BLaER1 treated with 17β-estradiol and CSF1 and Interleukin-3, amounts not matched to agents 10 nM and 100 nM (cell line): ENCODE data around the gene DCPS.
"Not testable (repeated sequence)": the region's sequence is repeated elsewhere in the genome, so short reads cannot be mapped to it uniquely, and the experiment has no call there.

Experiments
- H3K27ac ChIP-seq, 11 experiments: shearing (Covaris generic); formaldehyde crosslinking; 2 replicates each; pipeline ENCODE4 v1.8.1; 2022
- H3K27me3 ChIP-seq, 11 experiments: shearing (Covaris generic); formaldehyde crosslinking; 2 replicates each; pipeline ENCODE4 v1.8.1; 2022
- H3K36me3 ChIP-seq, 11 experiments: shearing (Covaris generic); formaldehyde crosslinking; 2 replicates each; pipeline ENCODE4 v1.8.1; 2022
- H3K4me1 ChIP-seq, 10 experiments: shearing (Covaris generic); formaldehyde crosslinking; 2 replicates each; pipeline ENCODE4 v1.8.1; 2022
- H3K4me2 ChIP-seq, 11 experiments: shearing (Covaris generic); formaldehyde crosslinking; 2 replicates each; pipeline ENCODE4 v1.8.1; 2022
- H3K4me3 ChIP-seq, 10 experiments: shearing (Covaris generic); formaldehyde crosslinking; 2 replicates each; pipeline ENCODE4 v1.8.1; 2022
- H3K9ac ChIP-seq, 11 experiments: shearing (Covaris generic); formaldehyde crosslinking; 2 replicates each; pipeline ENCODE4 v1.8.1; 2022
- H3K9me3 ChIP-seq, 11 experiments: shearing (Covaris generic); formaldehyde crosslinking; replicated peaks in 1 of 11; 2 replicates each; pipeline ENCODE4 v1.8.1; 2022
- H4K20me1 ChIP-seq, 11 experiments: shearing (Covaris generic); formaldehyde crosslinking; 2 replicates each; pipeline ENCODE4 v1.8.1; 2022
- Cebpa-rat ChIP-seq, 11 experiments: shearing (Covaris generic); IDR thresholded peaks; 2 replicates each; pipeline ENCODE4 v1.8.1; 2022

DCPS gene

DNA sequence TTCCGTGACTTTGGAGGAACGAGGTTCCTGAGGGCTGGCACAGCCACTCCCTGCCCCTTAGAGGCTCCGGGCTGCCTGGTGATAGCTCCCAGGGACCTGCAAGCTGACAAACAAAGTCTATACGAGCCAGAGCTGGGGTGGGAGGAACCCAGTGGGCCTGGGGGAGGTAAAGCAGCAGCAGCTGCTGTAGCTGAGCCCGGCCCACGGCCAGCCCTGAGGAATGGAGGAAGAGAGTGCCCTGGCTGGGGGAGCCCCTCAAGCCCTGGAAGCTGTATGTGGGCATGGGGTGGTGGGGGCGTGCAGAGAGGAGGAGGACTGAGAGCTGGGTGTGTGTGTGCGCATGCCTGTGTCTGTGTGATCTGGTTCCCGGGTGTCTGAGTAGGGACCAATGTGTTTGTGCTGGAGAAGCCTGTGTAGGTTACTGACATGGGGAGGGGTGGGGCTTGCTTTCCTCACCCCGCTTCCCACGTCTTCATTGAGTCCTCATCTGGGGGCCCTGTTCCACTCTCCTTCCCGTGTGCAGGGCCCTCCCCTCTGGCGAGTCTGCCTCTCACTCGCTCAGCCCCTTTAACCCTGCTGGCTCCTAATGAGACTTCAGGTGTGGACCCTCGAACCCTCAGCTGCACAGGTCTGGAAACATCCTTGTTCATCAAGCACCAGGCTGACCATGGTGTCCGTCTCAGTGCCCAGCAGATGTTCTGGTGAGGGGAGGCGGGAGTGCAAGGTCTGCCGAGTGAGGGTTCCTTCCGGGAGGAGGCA lies 62.4 kb downstream of the DCPS start:
- H3K4me1 ChIP-seq, result peaks cover 28 to 51% (median 43%) of the 10 kb centered on the region in 10 experiments
- H3K27me3 ChIP-seq, result no peaks in the 10 kb centered on the region
- no peaks in the 10 kb centered on the region for H3K9me3 ChIP-seq
- H3K27ac ChIP-seq, result 0 out of 22 replicates have a peak overlapping the region, but pooled peaks of 1 of the 11 experiments have one; percentile 13
- no peak for TF ChIP-seq Cebpa-rat (IDR thresholded peaks at IDR 0.05)
- no peaks in the 10 kb centered on the region for H3K36me3 ChIP-seq
- H3K9ac ChIP-seq, result peak overlapping the region in 6 of 11 experiments; percentile 26 to 52 (median 35); a peak in 7 of 22 replicates
- H3K4me2 ChIP-seq, result peak overlapping the region; percentile 43 to 76 (median 66)
- H3K4me3 ChIP-seq, result 0 out of 20 replicates have a peak overlapping the region, but pooled peaks of 1 of the 10 experiments have one; percentile 34
- peaks cover 0 to 38% (median 22%) of the 10 kb centered on the region in 11 experiments; a peak in 14 of 22 replicates for H4K20me1 ChIP-seq

- peaks cover 28 to 51% (median 43%) of the 10 kb centered on the region in 10 experiments for H3K4me1 ChIP-seq
- peaks cover 0 to 35% (median 19%) of the 10 kb centered on the region in 11 experiments; a peak in 13 of 22 replicates for H4K20me1 ChIP-seq
- H3K9me3 ChIP-seq, H3K27ac ChIP-seq, H3K36me3 ChIP-seq, H3K27me3 ChIP-seq: not testable (repeated sequence)
- peak overlapping the region in 5 of 11 experiments; percentile 26 to 52 (median 35); a peak in 4 of 22 replicates for H3K9ac ChIP-seq
- H3K4me3 ChIP-seq, result 0 out of 20 replicates have a peak overlapping the region, but pooled peaks of 1 of the 10 experiments have one; percentile 34
- H3K4me2 ChIP-seq, result peak overlapping the region; percentile 43 to 76 (median 66)
Observed at GRCh38 chr11:126366823-126367654, 63.2 kb downstream of the DCPS start.

GRCh38 chr11:126367806-126368205 lies 63.9 kb downstream of the DCPS start:
- not testable (repeated sequence) for H3K36me3 ChIP-seq, H3K27me3 ChIP-seq, H3K4me3 ChIP-seq, H3K27ac ChIP-seq, H3K9me3 ChIP-seq, H3K9ac ChIP-seq
- Histone ChIP-seq H3K4me2 (peak overlapping the region in 10 of 11 experiments; percentile 60 to 82 (median 68); a peak in 19 of 22 replicates), H4K20me1 (peaks cover 0 to 35% (median 19%) of the 10 kb centered on the region in 11 experiments; a peak in 13 of 22 replicates), H3K4me1 (peaks cover 28 to 50% (median 43%) of the 10 kb centered on the region in 10 experiments)

DNA sequence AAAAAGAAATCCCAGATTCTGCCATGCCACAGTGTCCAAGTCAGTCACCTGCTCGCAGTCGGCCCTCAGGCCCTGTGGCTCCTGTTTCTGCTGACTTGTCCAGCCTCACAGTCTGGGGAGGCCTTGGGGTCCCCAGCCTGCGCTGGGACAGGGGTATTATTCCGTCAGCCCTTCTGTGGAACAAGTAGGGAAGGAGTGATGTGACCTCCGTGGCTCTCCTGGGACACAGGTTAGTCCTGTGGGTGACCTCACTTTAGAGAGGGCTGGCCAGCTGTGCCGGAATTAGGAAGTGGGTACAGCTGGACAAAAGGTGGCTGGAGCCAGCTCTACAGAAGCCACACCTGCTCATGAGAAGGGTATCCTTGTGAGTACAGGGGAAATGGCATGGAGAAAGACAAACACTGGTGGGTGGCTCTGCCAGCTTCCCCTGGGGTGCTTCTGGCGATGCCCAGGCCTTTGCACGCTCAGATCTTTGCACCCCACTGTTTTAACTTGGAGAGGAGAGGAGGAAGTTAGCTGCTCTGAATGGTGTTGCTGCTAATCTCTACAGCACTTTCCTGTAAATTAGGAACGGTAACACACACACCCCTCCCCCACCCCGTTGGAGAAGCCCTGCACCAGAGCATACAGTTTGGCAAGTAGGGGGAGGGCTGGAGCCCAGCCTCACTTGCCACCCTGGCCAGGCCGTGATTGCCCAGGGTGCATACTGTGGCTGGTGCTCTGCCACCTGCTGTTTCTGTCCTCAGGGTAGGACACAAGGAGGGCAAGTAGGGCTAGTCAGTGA lies 64.7 kb downstream of the DCPS start:
- H3K9ac ChIP-seq, result 0 out of 22 replicates have a peak overlapping the region, but pooled peaks of 1 of the 11 experiments have one; percentile 44
- peaks cover 28 to 44% (median 38%) of the 10 kb centered on the region in 10 experiments for H3K4me1 ChIP-seq
- not testable (repeated sequence) for H3K27ac ChIP-seq, H3K9me3 ChIP-seq, H3K36me3 ChIP-seq, H3K4me3 ChIP-seq, H3K27me3 ChIP-seq
- peak overlapping the region; percentile 60 to 82 (median 68) for H3K4me2 ChIP-seq
- H4K20me1 ChIP-seq, result peaks cover 0 to 40% (median 19%) of the 10 kb centered on the region in 11 experiments; a peak in 13 of 22 replicates

- H3K9ac ChIP-seq, result no peak overlapping the region
- no peak overlapping the region for H3K27ac ChIP-seq
- no peak overlapping the region for H3K4me3 ChIP-seq
- peaks cover 0 to 40% (median 16%) of the 10 kb centered on the region in 11 experiments; a peak in 13 of 22 replicates for H4K20me1 ChIP-seq
- TF ChIP-seq Cebpa-rat (IDR thresholded peaks at IDR 0.05), result no peak
- no peaks in the 10 kb centered on the region for H3K36me3 ChIP-seq
- H3K9me3 ChIP-seq, result no peaks in the 10 kb centered on the region
- H3K4me1 ChIP-seq, result peaks cover 28 to 39% (median 36%) of the 10 kb centered on the region in 10 experiments
- H3K27me3 ChIP-seq, result no peaks in the 10 kb centered on the region
- H3K4me2 ChIP-seq, result no peak overlapping the region
Observed at GRCh38 chr11:126370016-126370415, 66.2 kb downstream of the DCPS start.

DNA sequence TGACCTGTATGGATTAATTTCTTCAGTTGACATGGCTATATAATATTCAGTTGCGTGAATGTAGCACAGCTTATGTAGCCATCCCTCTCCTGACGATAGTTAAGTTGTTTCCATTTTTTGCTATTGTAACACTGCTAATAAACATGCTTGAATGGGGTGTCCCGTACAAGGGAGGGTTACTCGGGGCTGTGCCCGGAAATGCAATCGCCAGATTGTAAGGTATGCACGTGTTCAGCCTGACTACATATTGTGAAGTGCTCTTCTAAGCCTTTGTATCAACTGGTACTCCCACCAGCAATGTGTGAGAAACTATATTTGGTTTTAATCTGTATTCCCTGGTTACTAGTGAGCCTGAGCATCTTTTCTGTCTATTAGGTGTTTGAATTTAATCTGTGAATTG lies 67.7 kb downstream of the DCPS start:
- Histone ChIP-seq H3K36me3 (no peaks in the 10 kb centered on the region), H3K9ac (no peak overlapping the region), H3K27me3 (no peaks in the 10 kb centered on the region), H3K4me3 (no peak overlapping the region), H3K27ac (no peak overlapping the region), H3K4me1 (peaks cover 21 to 29% (median 28%) of the 10 kb centered on the region in 10 experiments), H4K20me1 (peaks cover 0 to 33% (median 12%) of the 10 kb centered on the region in 11 experiments; a peak in 13 of 22 replicates), H3K4me2 (no peak overlapping the region), H3K9me3 (no peaks in the 10 kb centered on the region)
- no peak for TF ChIP-seq Cebpa-rat (IDR thresholded peaks at IDR 0.05)

- not testable (repeated sequence) for H3K9ac ChIP-seq, H3K36me3 ChIP-seq, H3K27me3 ChIP-seq, H3K9me3 ChIP-seq, H3K4me3 ChIP-seq, H3K4me2 ChIP-seq, H3K27ac ChIP-seq
- Histone ChIP-seq H4K20me1 (peaks cover 0 to 18% (median 4%) of the 10 kb centered on the region in 11 experiments; a peak in 8 of 22 replicates), H3K4me1 (peaks cover 8 to 10% (median 9%) of the 10 kb centered on the region in 10 experiments)
Observed at GRCh38 chr11:126373389-126374066, 69.7 kb downstream of the DCPS start.

DNA sequence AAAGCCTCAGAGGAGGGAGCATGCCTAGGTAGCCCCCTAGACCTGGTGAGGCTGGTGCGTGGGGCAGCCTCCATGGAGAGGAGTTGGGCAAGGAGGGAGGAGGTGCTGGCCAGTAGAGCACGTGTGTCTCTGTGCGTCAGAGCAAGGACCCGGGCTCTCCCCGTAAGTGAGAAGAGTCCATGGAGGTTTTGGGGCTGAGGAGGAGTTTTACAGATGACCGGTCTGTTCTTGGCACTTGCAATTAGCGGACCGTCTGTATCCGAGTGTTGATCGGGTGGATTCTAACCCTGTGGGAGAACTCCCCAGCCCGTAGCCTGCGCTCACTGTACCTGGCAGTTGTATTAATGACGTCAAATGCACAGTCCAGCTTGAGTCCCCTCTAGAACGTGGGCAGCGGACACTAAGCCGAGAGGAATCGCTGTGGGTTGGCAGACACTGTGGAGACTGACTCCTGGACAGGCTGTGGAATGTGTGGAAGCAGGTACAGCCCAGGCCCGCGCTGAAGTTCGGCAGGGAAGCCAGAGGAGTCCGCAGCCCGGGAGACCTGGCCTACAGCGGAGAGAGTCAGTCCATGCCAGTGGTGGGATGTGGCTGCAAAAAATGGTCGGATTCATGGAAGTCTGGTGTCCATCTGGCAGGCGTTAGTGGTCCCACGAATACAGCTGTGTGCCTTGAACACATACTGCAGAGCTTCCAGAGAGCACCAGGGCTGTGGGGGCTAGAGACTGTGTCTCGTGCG lies 70.9 kb downstream of the DCPS start:
- not testable (repeated sequence) for H3K36me3 ChIP-seq, H3K4me2 ChIP-seq, H3K27ac ChIP-seq, H3K9ac ChIP-seq, H3K4me3 ChIP-seq, H3K9me3 ChIP-seq, H3K4me1 ChIP-seq, H4K20me1 ChIP-seq, H3K27me3 ChIP-seq
